OCI-LY7 (cell line): ENCODE data around the gene FKBP14.

ENCODE experiments used
- EZH2phosphoT487 ChIP-seq: fragments of 200-600 bp; sonication (generic); IDR thresholded peaks from 2 replicates; pipeline ENCODE4 v1.6.1; 2018; ENCODE audit warnings: low read depth, borderline replicate concordance, mild to moderate bottlenecking, mixed run types, antibody characterized with exemption, low read length, moderate library complexity, mixed read lengths
- TF ChIP-seq, protein P1 (sequence below): fragments of 200-600 bp; sonication (generic); conservative IDR thresholded peaks from 2 replicates; pipeline ENCODE4 v1.5.1; 2014; ENCODE audit warnings: mild to moderate bottlenecking, antibody characterized with exemption, low read length, moderate library complexity, mixed read lengths

DNA sequence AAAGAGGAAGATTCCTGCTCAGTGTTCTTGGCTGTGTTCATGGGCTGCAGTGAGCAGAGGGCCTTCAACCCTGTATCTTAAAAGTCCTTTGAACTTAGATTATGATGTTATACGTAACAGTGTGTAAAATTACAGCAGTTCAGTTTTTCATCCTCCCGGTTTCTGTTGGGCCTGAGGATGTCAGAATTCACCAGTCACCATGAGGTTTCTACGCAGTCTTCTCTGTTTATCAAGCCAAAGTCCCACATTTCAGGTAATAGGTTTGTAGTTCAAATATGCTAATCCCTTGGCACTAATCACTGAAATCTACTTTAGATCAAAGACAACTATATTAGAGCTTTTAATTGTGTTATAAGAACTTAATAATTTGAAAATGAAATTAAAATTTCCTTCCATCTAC lies 26.6 kb upstream of the FKBP14 start:
- TF ChIP-seq, protein P1, sequence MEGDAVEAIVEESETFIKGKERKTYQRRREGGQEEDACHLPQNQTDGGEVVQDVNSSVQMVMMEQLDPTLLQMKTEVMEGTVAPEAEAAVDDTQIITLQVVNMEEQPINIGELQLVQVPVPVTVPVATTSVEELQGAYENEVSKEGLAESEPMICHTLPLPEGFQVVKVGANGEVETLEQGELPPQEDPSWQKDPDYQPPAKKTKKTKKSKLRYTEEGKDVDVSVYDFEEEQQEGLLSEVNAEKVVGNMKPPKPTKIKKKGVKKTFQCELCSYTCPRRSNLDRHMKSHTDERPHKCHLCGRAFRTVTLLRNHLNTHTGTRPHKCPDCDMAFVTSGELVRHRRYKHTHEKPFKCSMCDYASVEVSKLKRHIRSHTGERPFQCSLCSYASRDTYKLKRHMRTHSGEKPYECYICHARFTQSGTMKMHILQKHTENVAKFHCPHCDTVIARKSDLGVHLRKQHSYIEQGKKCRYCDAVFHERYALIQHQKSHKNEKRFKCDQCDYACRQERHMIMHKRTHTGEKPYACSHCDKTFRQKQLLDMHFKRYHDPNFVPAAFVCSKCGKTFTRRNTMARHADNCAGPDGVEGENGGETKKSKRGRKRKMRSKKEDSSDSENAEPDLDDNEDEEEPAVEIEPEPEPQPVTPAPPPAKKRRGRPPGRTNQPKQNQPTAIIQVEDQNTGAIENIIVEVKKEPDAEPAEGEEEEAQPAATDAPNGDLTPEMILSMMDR, result no peak
- no peak for TF ChIP-seq EZH2phosphoT487
